ENCODE data around the gene KRTAP10-8.
"Not testable (repeated sequence)": the region's sequence is repeated elsewhere in the genome, so short reads cannot be mapped to it uniquely, and the experiment has no call there.

KRTAP10-8 gene

GRCh38 chr21:44579056-44579832, 32.6 kb upstream of the KRTAP10-8 start:
- DNase-seq (ENCODE audit: low read depth in 2 of 2) = no peak

GRCh38 chr21:44579833-44580144, 32.1 kb upstream of the KRTAP10-8 start:
- DNase-seq (ENCODE audit: low read depth in 2 of 2) = no peak

GRCh38 chr21:44580231-44580821, 31.6 kb upstream of the KRTAP10-8 start, which contains the start of gene KRTAP10-5:
Gene KRTAP10-5 (minus strand): TSS chr21:44580604. CDS start chr21:44580578, 26 bp downstream.
- DNase-seq (ENCODE audit: low read depth in 2 of 2) = not testable (repeated sequence)

GRCh38 chr21:44581158-44581557, 30.7 kb upstream of the KRTAP10-8 start:
- DNase-seq (ENCODE audit: low read depth in 2 of 2) = no peak

- DNase-seq (ENCODE audit: low read depth in 2 of 2) = no peak
Observed at GRCh38 chr21:44582055-44582454, 29.8 kb upstream of the KRTAP10-8 start.

GRCh38 chr21:44583089-44583799, 28.6 kb upstream of the KRTAP10-8 start:
- DNase-seq (ENCODE audit: low read depth in 2 of 2) = no peak

GRCh38 chr21:44583800-44584147, 28.1 kb upstream of the KRTAP10-8 start:
- no peak for DNase-seq (ENCODE audit: low read depth in 2 of 2)

- DNase-seq (ENCODE audit: low read depth in 2 of 2) = no peak
Observed at GRCh38 chr21:44585892-44586291, 26.0 kb upstream of the KRTAP10-8 start.

- DNase-seq (ENCODE audit: low read depth in 2 of 2) = no peak
Observed at GRCh38 chr21:44589094-44589493, 22.8 kb upstream of the KRTAP10-8 start.

GRCh38 chr21:44589586-44590305, 22.1 kb upstream of the KRTAP10-8 start:
- DNase-seq (ENCODE audit: low read depth in 2 of 2) = no peak

- DNase-seq (ENCODE audit: low read depth in 2 of 2) = no peak
Observed at GRCh38 chr21:44590311-44590721, 21.6 kb upstream of the KRTAP10-8 start.

GRCh38 chr21:44590897-44591800, 20.7 kb upstream of the KRTAP10-8 start:
- not testable (repeated sequence) for DNase-seq (ENCODE audit: low read depth in 2 of 2)

- DNase-seq (ENCODE audit: low read depth in 2 of 2) = not testable (repeated sequence)
Observed at GRCh38 chr21:44591801-44592130, 20.1 kb upstream of the KRTAP10-8 start.

GRCh38 chr21:44592446-44593311, 19.2 kb upstream of the KRTAP10-8 start, which contains the start of gene KRTAP10-6:
Gene KRTAP10-6 (minus strand): TSS chr21:44592505. CDS start chr21:44592484, 21 bp downstream.
- DNase-seq (ENCODE audit: low read depth in 2 of 2) = no peak

- no peak for DNase-seq (ENCODE audit: low read depth in 2 of 2)
Observed at GRCh38 chr21:44593598-44594405, 18.1 kb upstream of the KRTAP10-8 start.

GRCh38 chr21:44594406-44594916, 17.4 kb upstream of the KRTAP10-8 start:
- DNase-seq (ENCODE audit: low read depth in 2 of 2) = no peak

GRCh38 chr21:44595524-44595923, 16.4 kb upstream of the KRTAP10-8 start:
- no peak for DNase-seq (ENCODE audit: low read depth in 2 of 2)

- DNase-seq (ENCODE audit: low read depth in 2 of 2) = no peak
Observed at GRCh38 chr21:44596068-44596725, 15.7 kb upstream of the KRTAP10-8 start.

GRCh38 chr21:44598061-44598460, 13.8 kb upstream of the KRTAP10-8 start:
- no peak for DNase-seq (ENCODE audit: low read depth in 2 of 2)

All from activated CD8-positive, alpha-beta memory T cell treated with anti-CD3 and anti-CD28 coated beads for 4 hours (primary cell).